OCI-LY3 (cell line): ENCODE results near the gene CAPNS1.

Source experiments
- CTCF ChIP-seq: fragments of 200-600, 300-600 bp; sonication (generic); IDR thresholded peaks from 2 replicates; pipeline ENCODE4 v1.5.1; 2014; ENCODE audit warnings: antibody characterized with exemption, low read length, low read depth
- EZH2phosphoT487 ChIP-seq: fragments of 200-600 bp; shearing (Covaris generic); IDR thresholded peaks from 2 replicates; pipeline ENCODE4 v1.6.1; 2018; ENCODE audit warnings: antibody characterized with exemption, mixed run types, low read depth

- no peak for TF ChIP-seq CTCF
- TF ChIP-seq EZH2phosphoT487: no peak
Measured at GRCh38 chr19:36092566-36092965, 47.3 kb upstream of the CAPNS1 start.
